Cardiac muscle cell (in vitro differentiated cells and primary cell): ENCODE measurements around the gene SHROOM3. TPM values are rescaled to one million over a fixed set of nuclear protein-coding genes. Genes with fewer than 3 reads are reported as not detected.

ENCODE experiments used
- DNase-seq, 2 donors: peaks; one replicate each; pipeline versions ENCODE4 v3.0.0 to v3.0.0-alpha.2; 2010 to 2017; ENCODE audit warnings: low read depth in 1 of 2, low spot score in 1 of 2
- H3K27ac ChIP-seq: fragments of 200-600 bp; sonication (generic); 2 replicates; pipeline ENCODE4 v1.5.1; 2016
- H3K27me3 ChIP-seq: fragments of 200-600 bp; sonication (generic); 2 replicates; pipeline ENCODE4 v1.6.0; 2016; ENCODE audit warnings: control low read depth
- H3K36me3 ChIP-seq: fragments of 200-600 bp; sonication (generic); 2 replicates; pipeline ENCODE4 v1.5.1; 2016; ENCODE audit warnings: control low read depth
- H3K4me1 ChIP-seq: fragments of 200-600 bp; sonication (generic); 2 replicates; pipeline ENCODE4 v1.8.1; 2017; ENCODE audit warnings: low read depth, mild to moderate bottlenecking, mixed run types
- H3K4me3 ChIP-seq: fragments of 200-600 bp; sonication (generic); 2 replicates; pipeline ENCODE4 v1.5.1; 2016; ENCODE audit warnings: mild to moderate bottlenecking
- H3K9me3 ChIP-seq: fragments of 200-600 bp; sonication (generic); 2 replicates; pipeline ENCODE4 v1.5.1; 2017; ENCODE audit warnings: low read depth, mild to moderate bottlenecking, control low read depth
- polyA plus RNA-seq: library from polyadenylated mRNA; unstranded; fragments of >200 nt; fragmentation: Nextera tagmentation; extraction: Ambion mirVana; gene quantifications from 2 replicates; pipeline ENCODE4 v1.2.1, GENCODE V29; 2016
- total RNA-seq: library from RNA; depleted of rRNA; stranded (reverse); fragments of >200 nt; gene quantifications from 2 replicates; pipeline ENCODE4 v1.2.3, GENCODE V29; 2016
- TF ChIP-seq, protein P1 (sequence below): IDR thresholded peaks from 2 replicates; pipeline ENCODE4 v1.5.1; 2012; ENCODE audit warnings: low read depth, mild to moderate bottlenecking, low read length

SHROOM3 gene
- total and polyA plus RNA-seq, 2 experiments from 2014 or later, result 13.7 to 47.7 TPM

DNA sequence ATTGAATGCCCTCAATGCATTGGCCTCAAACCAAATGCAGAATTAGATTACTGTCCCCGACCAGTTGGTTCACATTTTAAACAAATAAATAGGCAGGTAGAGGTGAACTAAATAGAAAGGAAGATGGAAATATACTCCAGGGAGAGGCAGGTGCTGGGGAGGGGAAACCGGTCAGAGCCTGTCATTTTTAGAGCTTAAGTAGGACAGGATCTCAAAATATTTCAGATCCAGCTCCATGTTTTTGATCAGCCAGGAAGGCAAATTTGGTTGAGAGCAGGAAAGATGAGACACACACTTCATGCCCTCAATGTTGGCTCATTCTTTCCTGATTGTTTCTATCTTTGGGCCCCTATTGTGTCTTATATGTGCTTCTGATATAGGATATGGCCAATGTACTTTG is 206.7 kb downstream of the SHROOM3 start:
- Histone ChIP-seq H3K9me3 (no peaks in the 10 kb centered on the region), H3K4me1 (peaks cover 4% of the 10 kb centered on the region), H3K27me3 (peaks cover 20% of the 10 kb centered on the region), H3K36me3 (no peaks in the 10 kb centered on the region), H3K4me3 (no peak overlapping the region), H3K27ac (no peak overlapping the region)
- no peak for DNase-seq
- TF ChIP-seq, protein P1, sequence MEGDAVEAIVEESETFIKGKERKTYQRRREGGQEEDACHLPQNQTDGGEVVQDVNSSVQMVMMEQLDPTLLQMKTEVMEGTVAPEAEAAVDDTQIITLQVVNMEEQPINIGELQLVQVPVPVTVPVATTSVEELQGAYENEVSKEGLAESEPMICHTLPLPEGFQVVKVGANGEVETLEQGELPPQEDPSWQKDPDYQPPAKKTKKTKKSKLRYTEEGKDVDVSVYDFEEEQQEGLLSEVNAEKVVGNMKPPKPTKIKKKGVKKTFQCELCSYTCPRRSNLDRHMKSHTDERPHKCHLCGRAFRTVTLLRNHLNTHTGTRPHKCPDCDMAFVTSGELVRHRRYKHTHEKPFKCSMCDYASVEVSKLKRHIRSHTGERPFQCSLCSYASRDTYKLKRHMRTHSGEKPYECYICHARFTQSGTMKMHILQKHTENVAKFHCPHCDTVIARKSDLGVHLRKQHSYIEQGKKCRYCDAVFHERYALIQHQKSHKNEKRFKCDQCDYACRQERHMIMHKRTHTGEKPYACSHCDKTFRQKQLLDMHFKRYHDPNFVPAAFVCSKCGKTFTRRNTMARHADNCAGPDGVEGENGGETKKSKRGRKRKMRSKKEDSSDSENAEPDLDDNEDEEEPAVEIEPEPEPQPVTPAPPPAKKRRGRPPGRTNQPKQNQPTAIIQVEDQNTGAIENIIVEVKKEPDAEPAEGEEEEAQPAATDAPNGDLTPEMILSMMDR, result no peak

DNA sequence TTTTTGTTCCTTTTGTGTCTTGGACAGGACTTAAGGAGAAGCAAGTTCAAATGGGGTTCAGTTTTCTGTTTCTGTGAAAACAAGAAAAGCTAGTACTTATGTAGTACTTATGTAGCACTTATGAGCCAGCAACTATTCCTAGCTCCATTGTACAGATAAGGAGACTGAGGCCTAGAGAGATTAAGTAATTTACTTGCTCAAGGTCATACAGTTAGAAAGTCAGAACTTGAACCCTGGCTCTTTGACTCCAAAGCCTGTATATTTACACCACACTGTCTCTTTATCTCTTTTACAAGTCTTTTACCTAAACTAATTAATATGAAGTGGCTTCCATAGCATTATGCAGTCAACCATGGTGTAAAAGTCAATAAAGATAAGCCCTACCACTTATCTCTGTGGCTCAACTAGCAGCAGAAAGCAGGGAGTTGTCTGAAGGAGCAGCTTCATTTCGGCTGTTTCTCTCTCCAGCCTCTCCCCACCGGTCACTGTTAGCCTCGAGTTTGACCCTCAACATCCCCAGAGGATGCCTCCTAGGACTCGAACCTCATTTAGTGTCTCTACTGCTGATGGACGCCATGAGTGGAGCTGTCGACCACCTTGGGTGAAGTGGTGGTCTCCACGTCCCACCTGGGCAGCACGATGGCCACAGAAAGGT is 209.9 kb downstream of the SHROOM3 start:
- TF ChIP-seq, protein P1, result no peak
- DNase-seq, result no peak
- Histone ChIP-seq H3K9me3 (no peaks in the 10 kb centered on the region), H3K27me3 (peaks cover 20% of the 10 kb centered on the region), H3K36me3 (no peaks in the 10 kb centered on the region), H3K4me1 (peaks cover 4% of the 10 kb centered on the region), H3K4me3 (no peak overlapping the region), H3K27ac (no peak overlapping the region)

DNA sequence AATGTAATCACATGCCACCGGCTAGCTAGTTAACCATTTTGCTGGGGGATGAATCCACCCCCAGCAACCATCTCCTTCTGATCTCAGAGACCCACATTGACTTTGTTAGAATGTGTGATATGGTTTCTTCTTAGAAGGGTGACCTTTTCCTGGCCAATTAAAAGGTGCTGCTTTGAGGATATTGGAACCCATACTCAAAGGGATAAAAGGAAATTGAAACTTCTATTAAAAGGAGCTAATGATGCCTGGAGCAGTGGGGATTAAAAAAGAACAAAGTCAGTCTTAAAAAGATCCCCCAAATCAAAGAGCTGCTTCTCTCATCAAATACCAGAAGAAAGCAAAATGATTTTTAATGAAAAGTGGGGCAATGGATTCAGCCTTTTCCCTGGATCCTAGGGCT is 214.1 kb downstream of the SHROOM3 start:
- H3K27ac ChIP-seq, result no peak overlapping the region
- H3K36me3 ChIP-seq, result no peaks in the 10 kb centered on the region
- H3K27me3 ChIP-seq, result no peaks in the 10 kb centered on the region
- no peak overlapping the region for H3K4me3 ChIP-seq
- TF ChIP-seq, protein P1, result no peak
- no peak for DNase-seq
- peaks cover 4% of the 10 kb centered on the region for H3K4me1 ChIP-seq
- no peaks in the 10 kb centered on the region for H3K9me3 ChIP-seq

DNA sequence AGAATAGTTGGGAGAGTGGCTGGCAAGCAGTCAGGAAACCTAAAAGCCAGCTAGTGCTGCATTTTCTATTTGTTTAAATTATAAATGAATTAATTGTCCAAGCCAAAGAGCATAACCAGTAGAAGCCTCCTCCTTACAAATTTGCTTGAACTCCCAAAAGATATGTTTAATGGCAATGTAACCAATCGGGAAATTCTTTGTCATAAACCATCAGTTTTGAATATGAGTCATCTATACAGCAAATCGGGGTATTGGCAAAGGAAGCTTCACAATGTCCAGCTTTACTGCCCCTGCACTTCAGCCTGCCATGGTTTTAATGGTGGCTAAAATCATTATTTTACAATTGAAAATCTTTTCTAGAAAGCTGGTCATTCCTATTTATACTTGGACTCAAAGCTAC is 216.6 kb downstream of the SHROOM3 start:
- no peak overlapping the region for H3K27ac ChIP-seq
- H3K4me1 ChIP-seq, result peaks cover 4% of the 10 kb centered on the region
- H3K4me3 ChIP-seq, result no peak overlapping the region
- DNase-seq, result no peak
- H3K27me3 ChIP-seq, result no peaks in the 10 kb centered on the region
- no peaks in the 10 kb centered on the region for H3K36me3 ChIP-seq
- TF ChIP-seq, protein P1, result no peak
- no peaks in the 10 kb centered on the region for H3K9me3 ChIP-seq

DNA sequence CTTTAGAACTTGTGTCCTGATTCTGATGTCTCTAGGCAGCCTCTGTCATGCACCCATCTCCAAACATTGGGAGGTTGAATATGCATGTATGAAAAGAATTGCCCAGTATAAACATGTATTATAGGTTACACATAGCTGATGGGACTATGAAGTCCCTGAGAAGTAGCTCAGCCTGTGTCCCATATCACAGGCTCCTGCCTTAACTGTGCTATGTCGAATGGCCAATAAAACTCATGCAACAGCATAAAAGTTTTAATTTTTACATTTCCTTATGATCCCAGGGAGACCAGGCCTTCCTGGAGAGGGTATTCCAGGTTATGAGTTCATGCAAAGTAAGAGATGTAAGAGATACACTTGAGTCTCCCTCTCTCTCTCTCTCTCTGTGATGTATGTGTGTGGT is 217.4 kb downstream of the SHROOM3 start:
- no peaks in the 10 kb centered on the region for H3K27me3 ChIP-seq
- H3K9me3 ChIP-seq, result no peaks in the 10 kb centered on the region
- no peak overlapping the region for H3K27ac ChIP-seq
- TF ChIP-seq, protein P1, result no peak
- no peak for DNase-seq
- H3K4me1 ChIP-seq, result peaks cover 4% of the 10 kb centered on the region
- no peak overlapping the region for H3K4me3 ChIP-seq
- no peaks in the 10 kb centered on the region for H3K36me3 ChIP-seq
